ENCODE results near the gene DTYMK.
A peak's percentile ranks its signal among the peaks of the same experiment; 100 is the strongest.

DTYMK gene

GRCh38 chr2:241702155-241703031 lies 15.8 kb upstream of the DTYMK start (continued):
- TF ChIP-seq PRDM2 (tag by site-specific recombination; IDR thresholded peaks at IDR 0.05; ENCODE audit: borderline replicate concordance) (no peak), ZNF629 (tag by site-specific recombination; IDR thresholded peaks at IDR 0.05) (no peak), ZNF48 (tag by site-specific recombination; IDR thresholded peaks at IDR 0.05) (no peak), BCL6B (tag by site-specific recombination; IDR thresholded peaks at IDR 0.05) (no peak), ZNF266 (tag by site-specific recombination; IDR thresholded peaks at IDR 0.05; ENCODE audit: low read depth) (no peak), KLF9 (tag by site-specific recombination; IDR thresholded peaks at IDR 0.05; ENCODE audit: low read depth) (peak; percentile 60; the same call in 1 of the 2 replicates), ZNF394 (tag by site-specific recombination; IDR thresholded peaks at IDR 0.05; ENCODE audit: borderline replicate concordance) (no peak), ZFP37 (tag by site-specific recombination; IDR thresholded peaks at IDR 0.05) (no peak), ELK4 (IDR thresholded peaks at IDR 0.05; ENCODE audit: borderline replicate concordance, low read depth, low read length) (no peak), ZNF639 (tag by site-specific recombination; IDR thresholded peaks at IDR 0.05) (no peak), SP3 (tag by site-specific recombination; IDR thresholded peaks at IDR 0.05) (0 out of 2 replicates have a peak, but pooled peaks have one; percentile 46), REST (tag by site-specific recombination; IDR thresholded peaks at IDR 0.05) (no peak), ZBTB10 (tag by site-specific recombination; IDR thresholded peaks at IDR 0.05) (no peak), ZNF146 (tag by site-specific recombination; IDR thresholded peaks at IDR 0.05) (no peak), ZNF621 (tag by site-specific recombination; IDR thresholded peaks at IDR 0.05) (no peak), ZNF654 (tag by site-specific recombination; IDR thresholded peaks at IDR 0.05; ENCODE audit: low read depth) (no peak), ZNF513 (tag by site-specific recombination; IDR thresholded peaks at IDR 0.05) (no peak), HOXC10 (CRISPR knock-in tag; IDR thresholded peaks at IDR 0.05) (no peak), BCL11A (tag by site-specific recombination; IDR thresholded peaks at IDR 0.05; ENCODE audit: low read depth) (no peak), ZNF423 (tag by site-specific recombination; IDR thresholded peaks at IDR 0.05) (no peak)
